Stimulated activated memory B cell treated with anti-CD40 and anti-IgM and Interleukin-4, amounts not matched to agents 10 μg/mL and 1 μg/mL and 100 μg/mL, for 72 hours (primary cell): Measurements from ENCODE around the gene CZIB.

Source experiments
- ATAC-seq: fragments of 150-1000 bp; cut with Tn5 transposase; 2 replicates; pipeline ENCODE4 v1.10.0; 2021
- H3K27ac Mint-ChIP-seq: one replicate; pipeline ENCODE4 v1.8.0; 2022; ENCODE audit warnings: mild to moderate bottlenecking, mixed read lengths
- H3K27me3 Mint-ChIP-seq: one replicate; pipeline ENCODE4 v1.8.0; 2022; ENCODE audit warnings: mixed read lengths
- H3K36me3 Mint-ChIP-seq: one replicate; pipeline ENCODE4 v1.8.0; 2022; ENCODE audit warnings: mixed read lengths
- H3K4me1 Mint-ChIP-seq: one replicate; pipeline ENCODE4 v1.8.0; 2022; ENCODE audit warnings: mixed read lengths
- H3K4me3 Mint-ChIP-seq: one replicate; pipeline ENCODE4 v1.8.0; 2022; ENCODE audit warnings: mild to moderate bottlenecking, moderate library complexity, mixed read lengths
- H3K9me3 Mint-ChIP-seq: one replicate; pipeline ENCODE4 v1.8.0; 2022; ENCODE audit warnings: mixed read lengths

Gene CZIB

GRCh38 chr1:53249706-53250105 lies 29.3 kb upstream of the CZIB start:
- Mint-ChIP-seq H3K27ac (no peak overlapping the region), H3K9me3 (no peaks in the 10 kb centered on the region), H3K4me1 (peaks cover 27% of the 10 kb centered on the region), H3K36me3 (peaks cover 77% of the 10 kb centered on the region), H3K27me3 (no peaks in the 10 kb centered on the region), H3K4me3 (no peak overlapping the region)
- no peak for ATAC-seq

GRCh38 chr1:53246261-53247134 lies 26.1 kb upstream of the CZIB start:
- Mint-ChIP-seq H3K4me1 (peaks cover 27% of the 10 kb centered on the region), H3K4me3 (no peak overlapping the region), H3K9me3 (no peaks in the 10 kb centered on the region), H3K27me3 (no peaks in the 10 kb centered on the region), H3K27ac (no peak overlapping the region), H3K36me3 (peaks cover 56% of the 10 kb centered on the region)
- no peak for ATAC-seq

- Mint-ChIP-seq H3K4me1 (peaks cover 28% of the 10 kb centered on the region), H3K4me3 (no peak overlapping the region), H3K27ac (no peak overlapping the region), H3K27me3 (no peaks in the 10 kb centered on the region), H3K9me3 (no peaks in the 10 kb centered on the region), H3K36me3 (peaks cover 33% of the 10 kb centered on the region)
- no peak for ATAC-seq
Observed at GRCh38 chr1:53244141-53244540, 23.7 kb upstream of the CZIB start.

- Mint-ChIP-seq H3K9me3 (peaks cover 3% of the 10 kb centered on the region), H3K4me3 (no peak overlapping the region), H3K27ac (no peak overlapping the region), H3K36me3 (peaks cover 29% of the 10 kb centered on the region), H3K4me1 (peaks cover 38% of the 10 kb centered on the region), H3K27me3 (no peaks in the 10 kb centered on the region)
- no peak for ATAC-seq
Observed at GRCh38 chr1:53242381-53242780, 21.9 kb upstream of the CZIB start.

GRCh38 chr1:53241828-53242227 lies 21.4 kb upstream of the CZIB start:
- Mint-ChIP-seq H3K36me3 (peaks cover 27% of the 10 kb centered on the region), H3K9me3 (peaks cover 3% of the 10 kb centered on the region), H3K4me1 (peaks cover 37% of the 10 kb centered on the region), H3K27ac (no peak overlapping the region), H3K4me3 (no peak overlapping the region), H3K27me3 (no peaks in the 10 kb centered on the region)
- ATAC-seq: no peak

GRCh38 chr1:53238197-53239155 lies 18.0 kb upstream of the CZIB start, which contains the start of gene MAGOH:
MAGOH (minus strand) TSS chr1:53238518; CDS start chr1:53238448, 70 bp downstream.
- peaks cover 3% of the 10 kb centered on the region for H3K9me3 Mint-ChIP-seq
- peaks cover 34% of the 10 kb centered on the region for H3K4me1 Mint-ChIP-seq
- no peaks in the 10 kb centered on the region for H3K27me3 Mint-ChIP-seq
- H3K36me3 Mint-ChIP-seq: peaks cover 27% of the 10 kb centered on the region
- H3K27ac Mint-ChIP-seq: peak within 1 kb of the TSS; percentile 98
- peak within 1 kb of the TSS; percentile 100 for H3K4me3 Mint-ChIP-seq
- ATAC-seq: peak; percentile 100

- Mint-ChIP-seq H3K9me3 (peaks cover 3% of the 10 kb centered on the region), H3K4me3 (peak overlapping the region; percentile 100), H3K36me3 (peaks cover 34% of the 10 kb centered on the region), H3K4me1 (peaks cover 34% of the 10 kb centered on the region), H3K27ac (peak overlapping the region; percentile 98), H3K27me3 (no peaks in the 10 kb centered on the region)
- no peak for ATAC-seq
Observed at GRCh38 chr1:53237638-53238037, 17.2 kb upstream of the CZIB start.

- no peaks in the 10 kb centered on the region for H3K27me3 Mint-ChIP-seq
- no peak for ATAC-seq
- peaks cover 14% of the 10 kb centered on the region for H3K36me3 Mint-ChIP-seq
- H3K9me3 Mint-ChIP-seq: no peaks in the 10 kb centered on the region
- peaks cover 24% of the 10 kb centered on the region for H3K4me1 Mint-ChIP-seq
- peak overlapping the region; percentile 96 for H3K27ac Mint-ChIP-seq
- H3K4me3 Mint-ChIP-seq: peak overlapping the region; percentile 91
Observed at GRCh38 chr1:53220962-53221286, 490 bp upstream of the CZIB start.

- H3K9me3 Mint-ChIP-seq: no peaks in the 10 kb centered on the region
- H3K4me1 Mint-ChIP-seq: peaks cover 24% of the 10 kb centered on the region
- no peaks in the 10 kb centered on the region for H3K27me3 Mint-ChIP-seq
- H3K27ac Mint-ChIP-seq: peak overlapping the region; percentile 96
- peaks cover 14% of the 10 kb centered on the region for H3K36me3 Mint-ChIP-seq
- H3K4me3 Mint-ChIP-seq: peak overlapping the region; percentile 91
- no peak for ATAC-seq
Observed at GRCh38 chr1:53219711-53220110, 723 bp downstream of the CZIB start.

GRCh38 chr1:53218201-53218600 lies 2.2 kb downstream of the CZIB start:
- no peak overlapping the region for H3K27ac Mint-ChIP-seq
- H3K36me3 Mint-ChIP-seq: peaks cover 17% of the 10 kb centered on the region
- ATAC-seq: no peak
- H3K9me3 Mint-ChIP-seq: no peaks in the 10 kb centered on the region
- H3K4me1 Mint-ChIP-seq: peaks cover 24% of the 10 kb centered on the region
- no peaks in the 10 kb centered on the region for H3K27me3 Mint-ChIP-seq
- no peak overlapping the region for H3K4me3 Mint-ChIP-seq

GRCh38 chr1:53214376-53214940 lies 6.0 kb downstream of the CZIB start:
- Mint-ChIP-seq H3K4me3 (no peak overlapping the region), H3K9me3 (no peaks in the 10 kb centered on the region), H3K27ac (no peak overlapping the region), H3K27me3 (no peaks in the 10 kb centered on the region), H3K36me3 (peaks cover 50% of the 10 kb centered on the region), H3K4me1 (peaks cover 9% of the 10 kb centered on the region)
- no peak for ATAC-seq

- no peaks in the 10 kb centered on the region for H3K4me1 Mint-ChIP-seq
- no peaks in the 10 kb centered on the region for H3K27me3 Mint-ChIP-seq
- H3K27ac Mint-ChIP-seq: no peak overlapping the region
- H3K36me3 Mint-ChIP-seq: peaks cover 70% of the 10 kb centered on the region
- H3K9me3 Mint-ChIP-seq: peaks cover 11% of the 10 kb centered on the region
- ATAC-seq: no peak
- no peak overlapping the region for H3K4me3 Mint-ChIP-seq
Observed at GRCh38 chr1:53210954-53211353, 9.5 kb downstream of the CZIB start.

GRCh38 chr1:53210352-53210751 lies 10.1 kb downstream of the CZIB start:
- no peaks in the 10 kb centered on the region for H3K4me1 Mint-ChIP-seq
- no peaks in the 10 kb centered on the region for H3K27me3 Mint-ChIP-seq
- H3K4me3 Mint-ChIP-seq: no peak overlapping the region
- H3K9me3 Mint-ChIP-seq: peaks cover 11% of the 10 kb centered on the region
- no peak overlapping the region for H3K27ac Mint-ChIP-seq
- peaks cover 74% of the 10 kb centered on the region for H3K36me3 Mint-ChIP-seq
- ATAC-seq: no peak

GRCh38 chr1:53207726-53208125 lies 12.7 kb downstream of the CZIB start:
- H3K4me1 Mint-ChIP-seq: no peaks in the 10 kb centered on the region
- peaks cover 23% of the 10 kb centered on the region for H3K9me3 Mint-ChIP-seq
- ATAC-seq: no peak
- no peaks in the 10 kb centered on the region for H3K27me3 Mint-ChIP-seq
- H3K36me3 Mint-ChIP-seq: peaks cover 93% of the 10 kb centered on the region
- H3K27ac Mint-ChIP-seq: no peak overlapping the region
- no peak overlapping the region for H3K4me3 Mint-ChIP-seq

- peaks cover 23% of the 10 kb centered on the region for H3K9me3 Mint-ChIP-seq
- H3K27ac Mint-ChIP-seq: no peak overlapping the region
- H3K4me3 Mint-ChIP-seq: no peak overlapping the region
- no peaks in the 10 kb centered on the region for H3K4me1 Mint-ChIP-seq
- no peaks in the 10 kb centered on the region for H3K27me3 Mint-ChIP-seq
- H3K36me3 Mint-ChIP-seq: peaks cover 97% of the 10 kb centered on the region
- ATAC-seq: no peak
Observed at GRCh38 chr1:53206735-53207379, 13.6 kb downstream of the CZIB start.
